Colonic mucosa (tissue), 4 donors: ENCODE data around the gene SHB. TPM values are rescaled to one million over a fixed set of nuclear protein-coding genes. Genes with fewer than 3 reads are reported as not detected.

Source experiments
- DNase-seq: peaks from one replicate; pipeline ENCODE4 v3.0.0-alpha.2; 2020
- H3K27ac ChIP-seq: fragments of 200-600 bp; one replicate; pipeline ENCODE4 v1.8.0; 2021
- H3K27me3 ChIP-seq: fragments of 200-600 bp; one replicate; pipeline ENCODE4 v1.8.0; 2021
- H3K36me3 ChIP-seq: fragments of 200-600 bp; one replicate; pipeline ENCODE4 v1.8.0; 2021
- H3K4me1 ChIP-seq: fragments of 200-600 bp; one replicate; pipeline ENCODE4 v1.8.0; 2021; ENCODE audit warnings: mild to moderate bottlenecking
- H3K4me3 ChIP-seq: fragments of 200-600 bp; one replicate; pipeline ENCODE4 v1.8.0; 2021
- H3K9ac ChIP-seq, 2 donors: one replicate each; pipeline ENCODE4 v1.7.0; 2013; ENCODE audit warnings: control low read depth in 2 of 2, low read depth in 2 of 2, low read length in 2 of 2
- H3K9me3 ChIP-seq: fragments of 200-600 bp; one replicate; pipeline ENCODE4 v1.8.0; 2021
- CTCF ChIP-seq: fragments of 200-600 bp; IDR thresholded peaks from one replicate; pipeline ENCODE4 v1.8.0; 2022; ENCODE audit warnings: antibody characterized with exemption, mild to moderate bottlenecking
- intact Hi-C: fragments of 100-400 bp; cut with DNase I; formaldehyde crosslinking; loops from one replicate; pipeline ENCODE4 v1.14.1; 2022
- total RNA-seq, 2 donors: library from RNA; stranded (reverse); fragmentation: NEBNext Ultra II Directional in 1 of 2; extraction: Animal tissue kit (Norgen Biotek cat#: 25700) in 1 of 2; gene quantifications; one replicate each; pipeline ENCODE4 v1.2.1, GENCODE V29; 2021
- donor health status: healthy.
- donor health status: DM: no; HTN: no; CAD: no.
- donor health status: DM: no; HTN: no; CAD: no.

Gene SHB
- total RNA-seq, 2 donors from 2014 or later, result 17.4 to 24.0 TPM

- H3K4me1 ChIP-seq, result peaks cover 8% of the 10 kb centered on the region
- intact Hi-C loops, result no loop called here
- no peak for DNase-seq
These were observed 7.6 kb downstream of the SHB start for GRCh38 chr9:38061326-38061977.

GRCh38 chr9:38060681-38061080 lies 8.3 kb downstream of the SHB start:
- no peak overlapping the region for H3K4me3 ChIP-seq
- no peak overlapping the region for H3K9ac ChIP-seq
- no peaks in the 10 kb centered on the region for H3K36me3 ChIP-seq
- H3K27me3 ChIP-seq, result no peaks in the 10 kb centered on the region
- no peak for TF ChIP-seq CTCF
- H3K27ac ChIP-seq, result no peak overlapping the region
- H3K4me1 ChIP-seq, result peaks cover 2% of the 10 kb centered on the region
- intact Hi-C loops, result no loop called here
- H3K9me3 ChIP-seq, result no peaks in the 10 kb centered on the region
- no peak for DNase-seq

More at GRCh38 chr9:38061326-38061977, 7.6 kb downstream of the SHB start:
- Histone ChIP-seq H3K4me3 (no peak overlapping the region), H3K9me3 (no peaks in the 10 kb centered on the region), H3K27ac (no peak overlapping the region), H3K36me3 (no peaks in the 10 kb centered on the region), H3K9ac (no peak overlapping the region), H3K27me3 (no peaks in the 10 kb centered on the region)
- TF ChIP-seq CTCF, result no peak

GRCh38 chr9:38059233-38059936 lies 9.6 kb downstream of the SHB start:
- intact Hi-C loops, result no loop called here
- H3K9me3 ChIP-seq, result no peaks in the 10 kb centered on the region
- H3K27me3 ChIP-seq, result no peaks in the 10 kb centered on the region
- H3K4me3 ChIP-seq, result no peak overlapping the region
- no peak for TF ChIP-seq CTCF
- peaks cover 3% of the 10 kb centered on the region for H3K36me3 ChIP-seq
- no peaks in the 10 kb centered on the region for H3K4me1 ChIP-seq
- no peak overlapping the region for H3K27ac ChIP-seq
- no peak for DNase-seq
- H3K9ac ChIP-seq, result no peak overlapping the region

GRCh38 chr9:38058452-38059232 lies 10.4 kb downstream of the SHB start:
- Histone ChIP-seq H3K4me1 (no peaks in the 10 kb centered on the region), H3K27ac (no peak overlapping the region), H3K36me3 (peaks cover 3% of the 10 kb centered on the region), H3K9me3 (no peaks in the 10 kb centered on the region), H3K27me3 (no peaks in the 10 kb centered on the region), H3K4me3 (no peak overlapping the region), H3K9ac (no peak overlapping the region)
- TF ChIP-seq CTCF, result no peak
- DNase-seq, result no peak
- intact Hi-C loops, result no loop called here

- intact Hi-C loops, result no loop called here
- Histone ChIP-seq H3K9me3 (no peaks in the 10 kb centered on the region), H3K27ac (no peak overlapping the region), H3K4me1 (no peaks in the 10 kb centered on the region), H3K4me3 (no peak overlapping the region), H3K36me3 (peaks cover 3% of the 10 kb centered on the region), H3K9ac (no peak overlapping the region), H3K27me3 (no peaks in the 10 kb centered on the region)
- DNase-seq, result no peak
- no peak for TF ChIP-seq CTCF
These were observed 11.4 kb downstream of the SHB start for GRCh38 chr9:38057416-38058195.
